ENCODE data around the gene ABLIM2. TPM values are rescaled to one million over a fixed set of nuclear protein-coding genes. Genes with fewer than 3 reads are reported as not detected.
A peak's percentile ranks its signal among the peaks of the same experiment; 100 is the strongest.

ABLIM2 gene
- polyA plus RNA-seq, 1 donor from 2014 or later: 14.9 TPM

DNA sequence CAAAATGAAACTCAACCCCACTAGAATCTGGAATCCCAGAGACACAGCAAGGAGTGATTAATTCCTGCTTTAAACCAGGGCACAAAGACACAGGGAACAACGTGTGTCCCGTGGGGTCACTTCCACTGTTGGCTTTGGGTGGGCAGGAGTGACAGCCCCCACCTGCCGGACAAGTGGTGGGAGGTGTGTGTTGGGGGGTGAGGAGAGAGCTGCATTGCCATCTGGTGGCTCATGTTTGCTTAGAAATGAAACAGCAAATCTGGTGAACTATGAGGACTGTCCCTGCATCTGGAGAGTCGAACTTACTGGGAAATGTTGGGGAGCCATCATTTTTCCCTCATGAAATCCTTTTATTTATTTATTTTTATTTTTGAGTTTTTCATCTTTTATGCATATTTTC is 143.1 kb downstream of the ABLIM2 start:
- Histone ChIP-seq H2AFZ (ENCODE audit: low read depth, low read length) (no peak overlapping the region), H3K27me3 (ENCODE audit: insufficient read depth, low read depth, low read length) (no peaks in the 10 kb centered on the region), H3K36me3 (ENCODE audit: insufficient read depth, low read length) (no peaks in the 10 kb centered on the region), H3K4me2 (ENCODE audit: low read length) (no peak overlapping the region), H3K79me2 (replicated peaks; ENCODE audit: insufficient read depth, low read length) (no peaks in the 10 kb centered on the region), H3K9ac (ENCODE audit: low read length) (no peak overlapping the region), H3K4me3 (ENCODE audit: low read length) (no peak overlapping the region), H3K9me3 (ENCODE audit: low read length) (no peaks in the 10 kb centered on the region), H3K9me2 (ENCODE audit: insufficient read depth, low read length) (no peaks in the 10 kb centered on the region), H3K27ac (ENCODE audit: low read length) (no peak overlapping the region), H3F3A (ENCODE audit: insufficient read depth, low read length, poor library complexity, severe bottlenecking) (peaks cover 6% of the 10 kb centered on the region), H4K20me1 (ENCODE audit: insufficient read depth) (no peaks in the 10 kb centered on the region)
- TF ChIP-seq SMC3 (conservative IDR thresholded peaks at IDR 0.05; ENCODE audit: poor library complexity): peak; percentile 66
- TF ChIP-seq, protein P1, sequence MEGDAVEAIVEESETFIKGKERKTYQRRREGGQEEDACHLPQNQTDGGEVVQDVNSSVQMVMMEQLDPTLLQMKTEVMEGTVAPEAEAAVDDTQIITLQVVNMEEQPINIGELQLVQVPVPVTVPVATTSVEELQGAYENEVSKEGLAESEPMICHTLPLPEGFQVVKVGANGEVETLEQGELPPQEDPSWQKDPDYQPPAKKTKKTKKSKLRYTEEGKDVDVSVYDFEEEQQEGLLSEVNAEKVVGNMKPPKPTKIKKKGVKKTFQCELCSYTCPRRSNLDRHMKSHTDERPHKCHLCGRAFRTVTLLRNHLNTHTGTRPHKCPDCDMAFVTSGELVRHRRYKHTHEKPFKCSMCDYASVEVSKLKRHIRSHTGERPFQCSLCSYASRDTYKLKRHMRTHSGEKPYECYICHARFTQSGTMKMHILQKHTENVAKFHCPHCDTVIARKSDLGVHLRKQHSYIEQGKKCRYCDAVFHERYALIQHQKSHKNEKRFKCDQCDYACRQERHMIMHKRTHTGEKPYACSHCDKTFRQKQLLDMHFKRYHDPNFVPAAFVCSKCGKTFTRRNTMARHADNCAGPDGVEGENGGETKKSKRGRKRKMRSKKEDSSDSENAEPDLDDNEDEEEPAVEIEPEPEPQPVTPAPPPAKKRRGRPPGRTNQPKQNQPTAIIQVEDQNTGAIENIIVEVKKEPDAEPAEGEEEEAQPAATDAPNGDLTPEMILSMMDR (IDR thresholded peaks at IDR 0.05; ENCODE audit: poor library complexity, severe bottlenecking): peak; percentile 64
- no peak for TF ChIP-seq EZH2 (IDR thresholded peaks at IDR 0.05; ENCODE audit: borderline replicate concordance, insufficient read depth, low read length, poor library complexity, severe bottlenecking)
- TF ChIP-seq RAD21 (conservative IDR thresholded peaks at IDR 0.05): peak; percentile 62

- TF ChIP-seq, protein P1 (IDR thresholded peaks at IDR 0.05; ENCODE audit: poor library complexity, severe bottlenecking): no peak
- TF ChIP-seq REST (IDR thresholded peaks at IDR 0.05; ENCODE audit: borderline replicate concordance) (no peak), EZH2 (IDR thresholded peaks at IDR 0.05; ENCODE audit: borderline replicate concordance, insufficient read depth, low read length, poor library complexity, severe bottlenecking) (no peak), EP300 (conservative IDR thresholded peaks at IDR 0.05; ENCODE audit: poor library complexity, severe bottlenecking) (no peak), TAF1 (IDR thresholded peaks at IDR 0.05; ENCODE audit: low read depth) (no peak), POLR2AphosphoS5 (IDR thresholded peaks at IDR 0.05) (no peak), RAD21 (conservative IDR thresholded peaks at IDR 0.05) (no peak), MXI1 (conservative IDR thresholded peaks at IDR 0.05; ENCODE audit: poor library complexity, severe bottlenecking) (no peak), SMC3 (conservative IDR thresholded peaks at IDR 0.05; ENCODE audit: poor library complexity) (no peak)
- Histone ChIP-seq H3K36me3 (ENCODE audit: insufficient read depth, low read length) (no peaks in the 10 kb centered on the region), H3K27ac (ENCODE audit: low read length) (no peak overlapping the region), H3F3A (ENCODE audit: insufficient read depth, low read length, poor library complexity, severe bottlenecking) (peaks cover 6% of the 10 kb centered on the region), H3K4me2 (ENCODE audit: low read length) (no peak overlapping the region), H3K9ac (ENCODE audit: low read length) (no peak overlapping the region), H3K9me3 (ENCODE audit: low read length) (no peaks in the 10 kb centered on the region), H3K4me3 (ENCODE audit: low read length) (no peak overlapping the region), H4K20me1 (ENCODE audit: insufficient read depth) (no peaks in the 10 kb centered on the region), H3K27me3 (ENCODE audit: insufficient read depth, low read depth, low read length) (no peaks in the 10 kb centered on the region), H3K79me2 (replicated peaks; ENCODE audit: insufficient read depth, low read length) (no peaks in the 10 kb centered on the region), H3K9me2 (ENCODE audit: insufficient read depth, low read length) (no peaks in the 10 kb centered on the region), H2AFZ (ENCODE audit: low read depth, low read length) (no peak overlapping the region)
Observed at GRCh38 chr4:8013976-8014726, 144.5 kb downstream of the ABLIM2 start.

All from neural cell (in vitro differentiated cells).